K562 (cell line): Measurements from ENCODE around the gene SH2B2.
A peak's percentile ranks its signal among the peaks of the same experiment; 100 is the strongest.

Experiments
- CTCF ChIP-seq, 3 experiments: IDR thresholded peaks in 2 of 3; conservative IDR thresholded peaks in 1 of 3; 2 replicates each; pipeline ENCODE4 v1.5.1; 2011 to 2012; ENCODE audit warnings: low read length in 3 of 3, mild to moderate bottlenecking in 3 of 3, control low read depth in 2 of 3, improper control_type of control experiment in 1 of 3, inconsistent platforms in 1 of 3, low read depth in 1 of 3, mixed read lengths in 1 of 3, moderate library complexity in 1 of 3; ENCODE audit not compliant: insufficient read depth in 2 of 3
- HDAC2 ChIP-seq: fragments of 450-650 bp; IDR thresholded peaks from 2 replicates; pipeline ENCODE4 v1.6.1; 2016; ENCODE audit warnings: mild to moderate bottlenecking
- HDGF ChIP-seq: fragments of 450-650 bp; IDR thresholded peaks from 2 replicates; pipeline ENCODE4 v1.6.1; 2016
- JUN ChIP-seq, 2 experiments: sonication (generic) in 1 of 2; formaldehyde crosslinking in 1 of 2; IDR thresholded peaks; 2 replicates each; pipeline versions ENCODE4 v1.6.1 to v1.8.0; 2012 to 2022; ENCODE audit warnings: borderline replicate concordance in 2 of 2, mild to moderate bottlenecking in 2 of 2, improper control_type of control experiment in 1 of 2, low read depth in 1 of 2, low read length in 1 of 2, missing genetic modification reagents in 1 of 2
- MAZ ChIP-seq, 2 experiments: fragments of 450-650 bp in 1 of 2; sonication (generic) in 1 of 2; formaldehyde crosslinking; IDR thresholded peaks in 1 of 2; conservative IDR thresholded peaks in 1 of 2; 2 replicates each; pipeline versions ENCODE4 v1.4.0 to v1.5.0; 2020; ENCODE audit warnings: mild to moderate bottlenecking in 1 of 2, missing genetic modification reagents in 1 of 2
- SRSF7 ChIP-seq: fragments of 200-400 bp; formaldehyde crosslinking; optimal IDR thresholded peaks from 2 replicates; pipeline ENCODE3; 2017; ENCODE audit warnings: mild to moderate bottlenecking, low read depth, low read length
- ZBTB7A ChIP-seq: IDR thresholded peaks from 2 replicates; pipeline ENCODE4 v1.6.1; 2011; ENCODE audit warnings: low read depth, mild to moderate bottlenecking, low read length, moderate library complexity, borderline replicate concordance; ENCODE audit not compliant: control insufficient read depth
- ZFP36 ChIP-seq: fragments of 150-350 bp; IDR thresholded peaks from 2 replicates; pipeline ENCODE4 v1.6.1; 2018; ENCODE audit warnings: low read length, low read depth; ENCODE audit not compliant: partially characterized antibody
- TF ChIP-seq, protein P1 (sequence below): fragments of 150-350 bp; conservative IDR thresholded peaks from 2 replicates; pipeline ENCODE4 v1.6.1; 2014; ENCODE audit warnings: low read length
- TF ChIP-seq, protein P2 (sequence below), 2 experiments: IDR thresholded peaks; 2 replicates each; pipeline ENCODE4 v1.6.1; 2011; ENCODE audit warnings: borderline replicate concordance in 1 of 2, control low read depth in 1 of 2, low read depth in 1 of 2, low read length in 1 of 2, mild to moderate bottlenecking in 1 of 2, mixed read lengths in 1 of 2, moderate library complexity in 1 of 2; ENCODE audit not compliant: insufficient read depth in 1 of 2, insufficient read length in 1 of 2, poor library complexity in 1 of 2, severe bottlenecking in 1 of 2; ENCODE audit errors: extremely low read depth in 1 of 2
- TF ChIP-seq, protein P3 (sequence below): fragments of 450-650 bp; conservative IDR thresholded peaks from 2 replicates; pipeline ENCODE4 v1.6.1; 2016; ENCODE audit warnings: missing genetic modification characterization, low read depth, mild to moderate bottlenecking, control low read depth, missing compliant biosample characterization

DNA sequence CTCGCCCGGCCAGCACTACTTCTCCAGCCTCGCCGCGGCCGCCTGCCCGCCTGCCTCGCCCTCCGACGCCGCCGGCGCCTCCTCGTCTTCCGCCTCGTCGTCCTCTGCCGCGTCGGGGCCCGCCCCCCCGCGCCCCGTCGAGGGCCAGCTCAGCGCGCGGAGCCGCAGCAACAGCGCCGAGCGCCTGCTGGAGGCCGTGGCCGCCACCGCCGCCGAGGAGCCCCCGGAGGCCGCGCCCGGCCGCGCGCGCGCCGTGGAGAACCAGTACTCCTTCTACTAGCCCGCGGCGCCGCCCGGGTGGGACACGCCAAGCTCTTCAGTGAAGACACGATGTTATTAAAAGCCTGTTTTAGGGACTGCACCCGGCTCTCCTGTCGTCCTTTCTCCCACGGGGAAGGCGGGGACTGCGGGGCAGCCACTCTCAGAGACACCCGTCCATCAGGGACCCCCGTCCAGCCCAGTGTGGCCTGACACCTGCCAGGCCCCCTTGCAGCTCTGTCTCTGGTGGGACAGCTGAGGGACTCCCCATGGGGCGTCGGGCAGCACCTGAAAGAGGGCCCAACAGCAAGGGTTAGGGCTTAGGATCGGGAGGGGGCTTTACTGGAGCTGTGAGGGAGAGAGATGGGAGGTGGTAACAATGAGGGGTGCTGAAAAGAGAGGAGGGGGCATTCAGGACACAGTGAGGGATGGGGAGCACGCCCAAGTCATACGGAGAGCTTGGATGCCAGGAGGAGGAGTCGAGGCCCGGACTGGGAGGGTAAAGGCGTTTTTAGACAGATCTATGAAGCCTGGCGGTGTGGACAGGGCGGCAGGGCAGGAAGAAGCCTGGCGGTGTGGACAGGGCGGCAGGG lies 34.9 kb downstream of the SH2B2 start:
- TF ChIP-seq JUN (IDR thresholded peaks at IDR 0.05; ENCODE audit: borderline replicate concordance, low read depth, low read length) (no peak), JUN (CRISPR knock-in tag; IDR thresholded peaks at IDR 0.05; ENCODE audit: borderline replicate concordance) (no peak), ZBTB7A (peak; percentile 58; the same call in 1 of the 2 replicates), CTCF (IDR thresholded peaks at IDR 0.05 in 2 of 3, conservative IDR thresholded peaks at IDR 0.05 in 1 of 3; ENCODE audit: insufficient read depth in 2 of 3, low read depth in 1 of 3, low read length in 3 of 3) (peak in 1 of 3 experiments; percentile 49; a peak in 1 of 6 replicates), MAZ (CRISPR knock-in tag; conservative IDR thresholded peaks at IDR 0.05 in 1 of 2, IDR thresholded peaks at IDR 0.05 in 1 of 2) (no peak), ZFP36 (peak; percentile 15), SRSF7 (no peak), HDAC2 (no peak), HDGF (no peak)
- TF ChIP-seq, protein P1, sequence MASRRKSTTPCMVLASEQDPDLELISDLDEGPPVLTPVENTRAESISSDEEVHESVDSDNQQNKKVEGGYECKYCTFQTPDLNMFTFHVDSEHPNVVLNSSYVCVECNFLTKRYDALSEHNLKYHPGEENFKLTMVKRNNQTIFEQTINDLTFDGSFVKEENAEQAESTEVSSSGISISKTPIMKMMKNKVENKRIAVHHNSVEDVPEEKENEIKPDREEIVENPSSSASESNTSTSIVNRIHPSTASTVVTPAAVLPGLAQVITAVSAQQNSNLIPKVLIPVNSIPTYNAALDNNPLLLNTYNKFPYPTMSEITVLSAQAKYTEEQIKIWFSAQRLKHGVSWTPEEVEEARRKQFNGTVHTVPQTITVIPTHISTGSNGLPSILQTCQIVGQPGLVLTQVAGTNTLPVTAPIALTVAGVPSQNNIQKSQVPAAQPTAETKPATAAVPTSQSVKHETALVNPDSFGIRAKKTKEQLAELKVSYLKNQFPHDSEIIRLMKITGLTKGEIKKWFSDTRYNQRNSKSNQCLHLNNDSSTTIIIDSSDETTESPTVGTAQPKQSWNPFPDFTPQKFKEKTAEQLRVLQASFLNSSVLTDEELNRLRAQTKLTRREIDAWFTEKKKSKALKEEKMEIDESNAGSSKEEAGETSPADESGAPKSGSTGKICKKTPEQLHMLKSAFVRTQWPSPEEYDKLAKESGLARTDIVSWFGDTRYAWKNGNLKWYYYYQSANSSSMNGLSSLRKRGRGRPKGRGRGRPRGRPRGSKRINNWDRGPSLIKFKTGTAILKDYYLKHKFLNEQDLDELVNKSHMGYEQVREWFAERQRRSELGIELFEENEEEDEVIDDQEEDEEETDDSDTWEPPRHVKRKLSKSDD: no peak
- TF ChIP-seq, protein P2, sequence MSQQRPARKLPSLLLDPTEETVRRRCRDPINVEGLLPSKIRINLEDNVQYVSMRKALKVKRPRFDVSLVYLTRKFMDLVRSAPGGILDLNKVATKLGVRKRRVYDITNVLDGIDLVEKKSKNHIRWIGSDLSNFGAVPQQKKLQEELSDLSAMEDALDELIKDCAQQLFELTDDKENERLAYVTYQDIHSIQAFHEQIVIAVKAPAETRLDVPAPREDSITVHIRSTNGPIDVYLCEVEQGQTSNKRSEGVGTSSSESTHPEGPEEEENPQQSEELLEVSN (IDR thresholded peaks at IDR 0.05; ENCODE audit: borderline replicate concordance in 1 of 2, extremely low read depth in 1 of 2, insufficient read depth in 1 of 2, insufficient read length in 1 of 2, low read depth in 1 of 2, low read length in 1 of 2, poor library complexity in 1 of 2, severe bottlenecking in 1 of 2): peak in 1 of 2 experiments; percentile 78
- TF ChIP-seq, protein P3, sequence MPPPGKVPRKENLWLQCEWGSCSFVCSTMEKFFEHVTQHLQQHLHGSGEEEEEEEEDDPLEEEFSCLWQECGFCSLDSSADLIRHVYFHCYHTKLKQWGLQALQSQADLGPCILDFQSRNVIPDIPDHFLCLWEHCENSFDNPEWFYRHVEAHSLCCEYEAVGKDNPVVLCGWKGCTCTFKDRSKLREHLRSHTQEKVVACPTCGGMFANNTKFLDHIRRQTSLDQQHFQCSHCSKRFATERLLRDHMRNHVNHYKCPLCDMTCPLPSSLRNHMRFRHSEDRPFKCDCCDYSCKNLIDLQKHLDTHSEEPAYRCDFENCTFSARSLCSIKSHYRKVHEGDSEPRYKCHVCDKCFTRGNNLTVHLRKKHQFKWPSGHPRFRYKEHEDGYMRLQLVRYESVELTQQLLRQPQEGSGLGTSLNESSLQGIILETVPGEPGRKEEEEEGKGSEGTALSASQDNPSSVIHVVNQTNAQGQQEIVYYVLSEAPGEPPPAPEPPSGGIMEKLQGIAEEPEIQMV: no peak
